C4-2B (cell line): ENCODE measurements around the gene VPS50.

Experiments used
- ZFX ChIP-seq: fragments of 450-650 bp; IDR thresholded peaks from 2 replicates; pipeline ENCODE4 v1.6.1; 2017
- TF ChIP-seq, protein P1 (sequence below): fragments of 450-650 bp; conservative IDR thresholded peaks from 2 replicates; pipeline ENCODE4 v1.5.1; 2017; ENCODE audit warnings: mild to moderate bottlenecking

DNA sequence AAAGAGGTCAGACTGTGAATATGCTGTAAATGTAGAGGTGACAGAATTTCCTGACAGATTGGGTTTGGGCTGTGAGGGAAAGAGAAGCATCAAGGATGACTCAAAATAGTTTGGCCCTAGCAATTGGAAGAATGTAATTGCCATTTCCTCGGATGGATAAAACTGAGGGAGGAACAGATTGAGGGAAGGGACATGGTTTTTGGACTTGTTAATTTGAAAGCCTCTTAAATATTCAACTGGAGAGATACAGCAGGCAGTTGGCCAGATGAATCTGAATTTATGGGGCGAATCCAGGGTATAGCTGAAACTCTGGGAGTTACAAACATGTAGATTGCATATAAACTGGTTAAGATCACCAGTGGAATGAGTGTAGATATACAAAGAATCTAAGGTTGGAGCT, 3.4 kb downstream of the VPS50 start:
- TF ChIP-seq, protein P1, sequence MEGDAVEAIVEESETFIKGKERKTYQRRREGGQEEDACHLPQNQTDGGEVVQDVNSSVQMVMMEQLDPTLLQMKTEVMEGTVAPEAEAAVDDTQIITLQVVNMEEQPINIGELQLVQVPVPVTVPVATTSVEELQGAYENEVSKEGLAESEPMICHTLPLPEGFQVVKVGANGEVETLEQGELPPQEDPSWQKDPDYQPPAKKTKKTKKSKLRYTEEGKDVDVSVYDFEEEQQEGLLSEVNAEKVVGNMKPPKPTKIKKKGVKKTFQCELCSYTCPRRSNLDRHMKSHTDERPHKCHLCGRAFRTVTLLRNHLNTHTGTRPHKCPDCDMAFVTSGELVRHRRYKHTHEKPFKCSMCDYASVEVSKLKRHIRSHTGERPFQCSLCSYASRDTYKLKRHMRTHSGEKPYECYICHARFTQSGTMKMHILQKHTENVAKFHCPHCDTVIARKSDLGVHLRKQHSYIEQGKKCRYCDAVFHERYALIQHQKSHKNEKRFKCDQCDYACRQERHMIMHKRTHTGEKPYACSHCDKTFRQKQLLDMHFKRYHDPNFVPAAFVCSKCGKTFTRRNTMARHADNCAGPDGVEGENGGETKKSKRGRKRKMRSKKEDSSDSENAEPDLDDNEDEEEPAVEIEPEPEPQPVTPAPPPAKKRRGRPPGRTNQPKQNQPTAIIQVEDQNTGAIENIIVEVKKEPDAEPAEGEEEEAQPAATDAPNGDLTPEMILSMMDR = no peak
- no peak for TF ChIP-seq ZFX
